HCT116 (cell line): ENCODE results near the gene OR10G3. TPM values are rescaled to one million over a fixed set of nuclear protein-coding genes. Genes with fewer than 3 reads are reported as not detected.

Experiments
- ATAC-seq: fragments of 200-7000 bp; cut with Tn5 transposase; 2 replicates; pipeline ENCODE4 v1.9.1; 2020; ENCODE audit warnings: mild to moderate bottlenecking, moderate library complexity
- BruUV-seq: library from RNA; stranded (reverse); fragments of 400-500 nt; replicated peaks from 2 replicates; lab custom pipeline; 2021; lab: Mats Ljungman, UMichigan
- CTCF ChIA-PET: fragments of 300-600 bp; sonication (Branson Sonifier 250); formaldehyde crosslinking; loops from one replicate; lab custom pipeline; 2021; ENCODE audit warnings: antibody characterized with exemption; lab: Charles Lee
- POLR2A ChIA-PET: fragments of 300-600, 350-600 bp; sonication (Branson Sonifier 250); formaldehyde crosslinking; loops from one replicate; lab custom pipeline; 2021; ENCODE audit warnings: antibody characterized with exemption; lab: Charles Lee
- RAD21 ChIA-PET, 2 experiments: fragments of 300-600 bp; sonication (Branson Sonifier 250); formaldehyde crosslinking; loops; one replicate each; lab custom pipeline; 2023; ENCODE audit warnings: low total read pairs in 2 of 2; ENCODE audit not compliant: uncharacterized antibody in 2 of 2, unreplicated experiment in 2 of 2, low non-redundant PET in 1 of 2; lab: Charles Lee
- DNase-seq: peaks from one replicate; pipeline ENCODE4 v3.0.0-alpha.2; 2010; ENCODE audit warnings: low read depth, low spot score
- H2AFZ ChIP-seq: fragments of 200-600 bp; shearing (Covaris generic), sonication (generic); 2 replicates; pipeline ENCODE4 v1.6.1; 2017; ENCODE audit warnings: low read depth, mixed run types, mixed read lengths, antibody characterized with exemption, low read length; ENCODE audit not compliant: poor library complexity, severe bottlenecking
- H3K27ac ChIP-seq: 2 replicates; pipeline ENCODE4 v1.5.1; 2012; ENCODE audit warnings: low read depth, low read length
- H3K27me3 ChIP-seq: fragments of 200-600 bp; sonication (generic); 2 replicates; pipeline ENCODE4 v1.6.1; 2016; ENCODE audit warnings: mixed run types, low read length, mixed read lengths; ENCODE audit not compliant: insufficient read depth
- H3K36me3 ChIP-seq, 2 experiments: fragments of 200-500 bp in 1 of 2; fragments of 200-600 bp in 1 of 2; sonication (Bioruptor generic) in 1 of 2; sonication (generic) in 1 of 2; 2 replicates each; pipeline versions ENCODE4 v1.5.1 to v1.6.1; 2014 to 2016; ENCODE audit warnings: low read length in 2 of 2, inconsistent platforms in 1 of 2, mixed read lengths in 1 of 2, mixed run types in 1 of 2; ENCODE audit not compliant: insufficient read depth in 2 of 2, control insufficient read depth in 1 of 2
- H3K4me1 ChIP-seq, 2 experiments: fragments of 200-600 bp in 1 of 2; sonication (generic) in 1 of 2; 2 replicates each; pipeline versions ENCODE4 v1.5.1 to v1.6.1; 2012 to 2017; ENCODE audit warnings: low read length in 2 of 2, inconsistent platforms in 1 of 2, mild to moderate bottlenecking in 1 of 2, mixed read lengths in 1 of 2, mixed run types in 1 of 2, moderate library complexity in 1 of 2; ENCODE audit not compliant: insufficient read depth in 2 of 2, control insufficient read depth in 1 of 2
- H3K4me2 ChIP-seq: fragments of 200-600 bp; sonication (generic); 2 replicates; pipeline ENCODE4 v1.6.1; 2017; ENCODE audit warnings: mixed run types, low read length, mixed read lengths
- H3K4me3 ChIP-seq, 2 experiments: fragments of 200-600 bp in 1 of 2; sonication (generic) in 1 of 2; replicated peaks in 1 of 2; 2 replicates each; pipeline ENCODE4 v1.5.1; 2011 to 2016; ENCODE audit warnings: low read length in 2 of 2, control low read depth in 1 of 2, low read depth in 1 of 2, mild to moderate bottlenecking in 1 of 2, mixed read lengths in 1 of 2, mixed run types in 1 of 2
- H3K79me2 ChIP-seq: fragments of 200-600 bp; sonication (generic); 2 replicates; pipeline ENCODE4 v1.6.1; 2017; ENCODE audit warnings: mild to moderate bottlenecking, mixed run types, low read length, moderate library complexity, mixed read lengths; ENCODE audit not compliant: insufficient read depth
- H3K9ac ChIP-seq: fragments of 200-600 bp; sonication (generic); 2 replicates; pipeline ENCODE4 v1.6.1; 2016; ENCODE audit warnings: low read length, mixed read lengths
- H3K9me2 ChIP-seq: fragments of 200-600 bp; sonication (generic), shearing (Covaris generic); 2 replicates; pipeline ENCODE4 v1.6.1; 2017; ENCODE audit warnings: mixed run types, mild to moderate bottlenecking, moderate library complexity; ENCODE audit not compliant: insufficient read depth
- H3K9me3 ChIP-seq, 2 experiments: fragments of 200-500 bp in 1 of 2; fragments of 200-600 bp in 1 of 2; sonication (Bioruptor generic) in 1 of 2; sonication (generic) in 1 of 2; 2 replicates each; pipeline ENCODE4 v1.6.1; 2014 to 2017; ENCODE audit warnings: low read length in 2 of 2, mixed read lengths in 2 of 2, inconsistent platforms in 1 of 2, low read depth in 1 of 2, mild to moderate bottlenecking in 1 of 2, mixed run types in 1 of 2, moderate library complexity in 1 of 2; ENCODE audit not compliant: control insufficient read depth in 1 of 2, insufficient read depth in 1 of 2
- H4K20me1 ChIP-seq: fragments of 200-600 bp; sonication (generic), shearing (Covaris generic); 2 replicates; pipeline ENCODE4 v1.6.1; 2017; ENCODE audit warnings: mixed run types, mild to moderate bottlenecking, moderate library complexity; ENCODE audit not compliant: insufficient read depth
- CEBPB ChIP-seq: IDR thresholded peaks from 2 replicates; pipeline ENCODE4 v1.6.1; 2012; ENCODE audit warnings: low read depth
- CTCF ChIP-seq, 3 experiments: fragments of 200-600 bp in 1 of 3; sonication (generic) in 1 of 3; IDR thresholded peaks in 2 of 3; conservative IDR thresholded peaks in 1 of 3; 2 replicates each; pipeline ENCODE4 v1.5.1; 2012 to 2017; ENCODE audit warnings: low read depth in 2 of 3, low read length in 2 of 3, antibody characterized with exemption in 1 of 3, borderline replicate concordance in 1 of 3, control low read depth in 1 of 3, mild to moderate bottlenecking in 1 of 3, mixed read lengths in 1 of 3, mixed run types in 1 of 3, moderate library complexity in 1 of 3; ENCODE audit not compliant: insufficient read depth in 1 of 3
- EGR1 ChIP-seq: IDR thresholded peaks from 2 replicates; pipeline ENCODE4 v1.6.1; 2012; ENCODE audit warnings: low read depth
- ELF1 ChIP-seq: IDR thresholded peaks from 2 replicates; pipeline ENCODE4 v1.6.1; 2012; ENCODE audit warnings: low read depth, borderline replicate concordance
- EZH2 ChIP-seq: fragments of 200-600 bp; sonication (generic); IDR thresholded peaks from 2 replicates; pipeline ENCODE4 v1.6.1; 2017; ENCODE audit warnings: antibody characterized with exemption, mixed run types
- EZH2phosphoT487 ChIP-seq: fragments of 200-600 bp; IDR thresholded peaks from 2 replicates; pipeline ENCODE4 v1.6.1; 2018; ENCODE audit warnings: antibody characterized with exemption, borderline replicate concordance
- FOSL1 ChIP-seq: IDR thresholded peaks from 2 replicates; pipeline ENCODE4 v1.6.1; 2012; ENCODE audit warnings: low read depth
- JUND ChIP-seq: IDR thresholded peaks from 2 replicates; pipeline ENCODE4 v1.6.1; 2012
- MAX ChIP-seq: IDR thresholded peaks from 2 replicates; pipeline ENCODE4 v1.6.1; 2012
- POLR2A ChIP-seq: IDR thresholded peaks from 2 replicates; pipeline ENCODE4 v1.7.0; 2011; ENCODE audit warnings: borderline replicate concordance; ENCODE audit not compliant: insufficient read depth, insufficient read length; ENCODE audit errors: extremely low read depth
- POLR2AphosphoS5 ChIP-seq: IDR thresholded peaks from 2 replicates; pipeline ENCODE4 v1.6.1; 2011; ENCODE audit warnings: mild to moderate bottlenecking, low read depth, low read length, moderate library complexity
- REST ChIP-seq: IDR thresholded peaks from 2 replicates; pipeline ENCODE4 v1.6.1; 2012; ENCODE audit warnings: low read depth
- SIN3A ChIP-seq: IDR thresholded peaks from 2 replicates; pipeline ENCODE4 v1.6.1; 2012; ENCODE audit warnings: low read depth
- SP1 ChIP-seq: IDR thresholded peaks from 2 replicates; pipeline ENCODE4 v1.6.1; 2012; ENCODE audit warnings: low read depth
- SRF ChIP-seq: IDR thresholded peaks from 2 replicates; pipeline ENCODE4 v1.6.1; 2012; ENCODE audit warnings: low read depth
- YY1 ChIP-seq: IDR thresholded peaks from 2 replicates; pipeline ENCODE4 v1.6.1; 2011; ENCODE audit warnings: low read length, low read depth, moderate library complexity, mild to moderate bottlenecking; ENCODE audit not compliant: insufficient replicate concordance; ENCODE audit errors: extremely low read depth
- ZBTB33 ChIP-seq: IDR thresholded peaks from 2 replicates; pipeline ENCODE4 v1.6.1; 2011; ENCODE audit warnings: mild to moderate bottlenecking, low read length, moderate library complexity; ENCODE audit not compliant: insufficient replicate concordance; ENCODE audit errors: extremely low read depth
- intact Hi-C: fragments of 100-400 bp; cut with micrococcal nuclease; formaldehyde crosslinking; loops from 2 replicates; pipeline ENCODE4 v1.10.0; 2022
- total RNA-seq: library from RNA; stranded (reverse); gene quantifications from one replicate; pipeline ENCODE4 v1.2.1, GENCODE V29; 2021; ENCODE audit not compliant: unreplicated experiment

OR10G3 gene
- total RNA-seq, 1 experiment from 2014 or later, result not detected

GRCh38 chr14:21556378-21557083, 23.3 kb downstream of the OR10G3 start:
- CTCF ChIA-PET, result interaction anchor here (0.7 to 3.8 kb wide), 5 partner anchors 10 to 542 kb away, joined by 3 to 36 read pairs (median 4); partner anchors contain the start of gene METTL3
- no peak overlapping the region for H3K27ac ChIP-seq
- no peak for TF ChIP-seq EGR1
- no peak for TF ChIP-seq EZH2
- no peak for TF ChIP-seq FOSL1
- TF ChIP-seq YY1, result no peak
- TF ChIP-seq CEBPB, result no peak
- no peak for TF ChIP-seq POLR2A
- no peak for TF ChIP-seq EZH2phosphoT487
- no peak for TF ChIP-seq SIN3A
- no peak for TF ChIP-seq POLR2AphosphoS5
- no peak for TF ChIP-seq SRF
- no peak for TF ChIP-seq SP1
- TF ChIP-seq CTCF (IDR thresholded peaks at IDR 0.05 in 2 of 3, conservative IDR thresholded peaks at IDR 0.05 in 1 of 3; ENCODE audit: borderline replicate concordance in 1 of 3, insufficient read depth in 1 of 3, low read depth in 2 of 3, low read length in 2 of 3), result no peak
- no peak for TF ChIP-seq REST
- TF ChIP-seq JUND, result no peak
- no peak for TF ChIP-seq ZBTB33
- no peak for TF ChIP-seq MAX
- TF ChIP-seq ELF1, result no peak
- TF ChIP-seq, all 23 proteins: peak for 0
- Histone ChIP-seq H3K79me2 (no peaks in the 10 kb centered on the region), H3K9me2 (no peaks in the 10 kb centered on the region), H3K4me1 (peaks cover 5 to 9% of the 10 kb centered on the region in 2 experiments; a peak in 3 of 4 replicates), H3K27me3 (no peaks in the 10 kb centered on the region), H3K4me3 (no peak overlapping the region), H3K9ac (no peak overlapping the region), H3K9me3 (no peaks in the 10 kb centered on the region), H3K4me2 (no peak overlapping the region), H2AFZ (no peak overlapping the region), H3K36me3 (no peaks in the 10 kb centered on the region), H4K20me1 (no peaks in the 10 kb centered on the region)
- ATAC-seq, result peak; percentile 15; the same call in 1 of the 2 replicates
- POLR2A ChIA-PET, result interaction anchor here (0.6 to 1.0 kb wide), 2 partner anchors 46 to 58 kb away, joined by 3 read pairs; no protein-coding TSS in a partner anchor
- no TSS peak for BruUV-seq
- intact Hi-C loops, result loop anchor here (1.0 to 10.0 kb wide), 2 partner anchors 58 to 542 kb away; no protein-coding TSS in a partner anchor
- RAD21 ChIA-PET, result interaction anchor here in 1 of 2 experiments (0.7 kb wide), 1 partner anchor 432 kb away, joined by 3 read pairs; no protein-coding TSS in a partner anchor
- no peak for DNase-seq
